HG03159 (cell line): Measurements from ENCODE around the gene LAPTM5.
"Not testable (repeated sequence)": the region's sequence is repeated elsewhere in the genome, so short reads cannot be mapped to it uniquely, and the experiment has no call there.

Experiments used
- ATAC-seq: cut with Tn5 transposase; IDR thresholded peaks from one replicate; pipeline ENCODE4 v1.9.1; 2021; ENCODE audit warnings: mild to moderate bottlenecking, moderate library complexity; ENCODE audit not compliant: unreplicated experiment

LAPTM5 gene

GRCh38 chr1:30698401-30698981 lies 59.1 kb downstream of the LAPTM5 start:
- ATAC-seq = no peak

- ATAC-seq = no peak
Measured at GRCh38 chr1:30697571-30698376, 59.8 kb downstream of the LAPTM5 start.

GRCh38 chr1:30696831-30697230 lies 60.7 kb downstream of the LAPTM5 start:
- ATAC-seq = no peak

- no peak for ATAC-seq
Measured at GRCh38 chr1:30695439-30695841, 62.1 kb downstream of the LAPTM5 start.

GRCh38 chr1:30694280-30695175 lies 63.0 kb downstream of the LAPTM5 start:
- ATAC-seq = no peak

GRCh38 chr1:30693822-30694221 lies 63.8 kb downstream of the LAPTM5 start:
- ATAC-seq = no peak

- no peak for ATAC-seq
Measured at GRCh38 chr1:30693366-30693765, 64.2 kb downstream of the LAPTM5 start.

- no peak for ATAC-seq
Measured at GRCh38 chr1:30692948-30693301, 64.6 kb downstream of the LAPTM5 start.

GRCh38 chr1:30692201-30692947 lies 65.2 kb downstream of the LAPTM5 start:
- ATAC-seq = no peak

- no peak for ATAC-seq
Measured at GRCh38 chr1:30691480-30691879, 66.1 kb downstream of the LAPTM5 start.

- no peak for ATAC-seq
Measured at GRCh38 chr1:30689901-30690645, 67.5 kb downstream of the LAPTM5 start.

GRCh38 chr1:30688920-30689794 lies 68.4 kb downstream of the LAPTM5 start:
- no peak for ATAC-seq

GRCh38 chr1:30688516-30688915 lies 69.1 kb downstream of the LAPTM5 start:
- not testable (repeated sequence) for ATAC-seq

- ATAC-seq = no peak
Measured at GRCh38 chr1:30687886-30688285, 69.7 kb downstream of the LAPTM5 start.

- ATAC-seq = no peak
Measured at GRCh38 chr1:30686236-30686935, 71.2 kb downstream of the LAPTM5 start.

GRCh38 chr1:30685796-30686165 lies 71.8 kb downstream of the LAPTM5 start:
- ATAC-seq = no peak

GRCh38 chr1:30684881-30685795 lies 72.4 kb downstream of the LAPTM5 start:
- ATAC-seq = no peak

- no peak for ATAC-seq
Measured at GRCh38 chr1:30684259-30684658, 73.3 kb downstream of the LAPTM5 start.
